Uterus (tissue), 4 donors: ENCODE data around the gene SLCO3A1. TPM values are rescaled to one million over a fixed set of nuclear protein-coding genes. Genes with fewer than 3 reads are reported as not detected.

ENCODE experiments used
- DNase-seq, 2 donors: peaks; one replicate each; pipeline ENCODE4 v3.0.0-alpha.2; 2019 to 2020
- H3K27ac ChIP-seq, 2 donors: fragments of 200-600 bp; sonication (generic); 1 replicate in 1 of 2; 2 replicates in 1 of 2; pipeline ENCODE4 v1.5.1; 2016 to 2018
- H3K27me3 ChIP-seq, 2 donors: fragments of 200-600 bp; sonication (generic); one replicate each; pipeline ENCODE4 v1.5.1; 2018 to 2019; ENCODE audit warnings: control low read depth in 1 of 2
- H3K36me3 ChIP-seq, 2 donors: fragments of 200-600 bp; sonication (generic); one replicate each; pipeline ENCODE4 v1.5.1; 2019; ENCODE audit warnings: control low read depth in 1 of 2
- H3K4me1 ChIP-seq, 2 donors: fragments of 200-600 bp; sonication (generic); one replicate each; pipeline ENCODE4 v1.5.1; 2018 to 2019; ENCODE audit warnings: control low read depth in 1 of 2
- H3K4me3 ChIP-seq, 2 donors: fragments of 200-600 bp; sonication (generic); 1 replicate in 1 of 2; 2 replicates in 1 of 2; pipeline ENCODE4 v1.5.1; 2018 to 2019; ENCODE audit warnings: mild to moderate bottlenecking in 1 of 2
- H3K9me3 ChIP-seq, 2 donors: fragments of 200-600 bp; sonication (generic); one replicate each; pipeline ENCODE4 v1.5.1; 2019; ENCODE audit warnings: control low read depth in 1 of 2
- CTCF ChIP-seq, 4 experiments: fragments of 200-600 bp in 2 of 4; fragments of 450-650 bp in 2 of 4; sonication (generic) in 2 of 4; IDR thresholded peaks; one replicate each; pipeline ENCODE4 v1.5.1; 2016 to 2019; ENCODE audit warnings: antibody characterized with exemption in 4 of 4, mild to moderate bottlenecking in 2 of 4, moderate library complexity in 1 of 4
- POLR2A ChIP-seq, 2 donors: fragments of 450-650 bp; IDR thresholded peaks; one replicate each; pipeline ENCODE4 v1.6.1; 2016; ENCODE audit warnings: antibody characterized with exemption in 2 of 2, mild to moderate bottlenecking in 1 of 2, moderate library complexity in 1 of 2
- intact Hi-C: fragments of 100-400 bp; cut with DNase I; formaldehyde crosslinking; loops from one replicate; pipeline ENCODE4 v1.15.1; 2023; ENCODE audit warnings: low total_unique reads
- total RNA-seq, 4 donors: library from RNA; depleted of rRNA in 3 of 4; stranded (reverse); fragments of >200 nt in 3 of 4; gene quantifications; one replicate each; pipeline versions ENCODE4 v1.1.0 to v1.2.4, GENCODE V29; 2014 to 2023
- donor health status: DM: yes; HTN: yes; CAD: no.

Gene SLCO3A1
- total RNA-seq, 4 donors from 2014 or later = 4.4 to 26.1 (median 9.5) TPM

GRCh38 chr15:92151741-92152140 is 298.2 kb downstream of the SLCO3A1 start:
- Histone ChIP-seq H3K27ac (no peak overlapping the region), H3K9me3 (no peaks in the 10 kb centered on the region), H3K27me3 (no peaks in the 10 kb centered on the region), H3K4me3 (no peak overlapping the region), H3K36me3 (no peaks in the 10 kb centered on the region), H3K4me1 (no peaks in the 10 kb centered on the region)
- TF ChIP-seq CTCF (IDR thresholded peaks at IDR 0.05) (no peak), POLR2A (IDR thresholded peaks at IDR 0.05) (no peak)
- intact Hi-C loops = no loop called here
- DNase-seq = no peak

- H3K9me3 ChIP-seq = no peaks in the 10 kb centered on the region
- intact Hi-C loops = no loop called here
Measured at GRCh38 chr15:92152983-92153382, 299.5 kb downstream of the SLCO3A1 start.

GRCh38 chr15:92153620-92154019 is 300.1 kb downstream of the SLCO3A1 start:
- H3K27ac ChIP-seq = no peak overlapping the region
- H3K9me3 ChIP-seq = no peaks in the 10 kb centered on the region
- no peaks in the 10 kb centered on the region for H3K27me3 ChIP-seq
- TF ChIP-seq CTCF (IDR thresholded peaks at IDR 0.05) (no peak), POLR2A (IDR thresholded peaks at IDR 0.05) (no peak)
- intact Hi-C loops = no loop called here
- H3K36me3 ChIP-seq = no peaks in the 10 kb centered on the region
- no peak for DNase-seq
- no peak overlapping the region for H3K4me3 ChIP-seq
- H3K4me1 ChIP-seq = no peaks in the 10 kb centered on the region

More at GRCh38 chr15:92152983-92153382, 299.5 kb downstream of the SLCO3A1 start:
- Histone ChIP-seq H3K27me3 (no peaks in the 10 kb centered on the region), H3K4me1 (no peaks in the 10 kb centered on the region), H3K4me3 (no peak overlapping the region), H3K36me3 (no peaks in the 10 kb centered on the region), H3K27ac (no peak overlapping the region)
- DNase-seq = no peak
- TF ChIP-seq CTCF (IDR thresholded peaks at IDR 0.05) (no peak), POLR2A (IDR thresholded peaks at IDR 0.05) (no peak)

GRCh38 chr15:92155934-92156333 is 302.4 kb downstream of the SLCO3A1 start:
- Histone ChIP-seq H3K9me3 (no peaks in the 10 kb centered on the region), H3K27ac (no peak overlapping the region), H3K4me1 (no peaks in the 10 kb centered on the region), H3K27me3 (no peaks in the 10 kb centered on the region), H3K36me3 (no peaks in the 10 kb centered on the region), H3K4me3 (no peak overlapping the region)
- no peak for TF ChIP-seq CTCF (IDR thresholded peaks at IDR 0.05)
- no peak for TF ChIP-seq POLR2A (IDR thresholded peaks at IDR 0.05)
- intact Hi-C loops = no loop called here
- no peak for DNase-seq

GRCh38 chr15:92157666-92158298 is 304.3 kb downstream of the SLCO3A1 start:
- intact Hi-C loops = no loop called here
- no peak overlapping the region for H3K27ac ChIP-seq
- DNase-seq = no peak
- no peaks in the 10 kb centered on the region for H3K27me3 ChIP-seq
- no peaks in the 10 kb centered on the region for H3K9me3 ChIP-seq
- H3K36me3 ChIP-seq = no peaks in the 10 kb centered on the region
- no peaks in the 10 kb centered on the region for H3K4me1 ChIP-seq
- TF ChIP-seq POLR2A (IDR thresholded peaks at IDR 0.05) (no peak), CTCF (IDR thresholded peaks at IDR 0.05) (no peak)
- no peak overlapping the region for H3K4me3 ChIP-seq
